Prostate gland (tissue), 2 donors: ENCODE measurements around the gene PRMT7.

Source experiments
- CTCF ChIP-seq, 4 experiments: fragments of 200-600 bp in 2 of 4; fragments of 450-650 bp in 2 of 4; sonication (generic) in 2 of 4; IDR thresholded peaks; 1 replicate in 3 of 4; 2 replicates in 1 of 4; pipeline ENCODE4 v1.5.1; 2016 to 2019; ENCODE audit warnings: antibody characterized with exemption in 4 of 4, mild to moderate bottlenecking in 2 of 4, moderate library complexity in 2 of 4
- POLR2A ChIP-seq: fragments of 450-650 bp; IDR thresholded peaks from one replicate; pipeline ENCODE4 v1.6.1; 2016; ENCODE audit warnings: antibody characterized with exemption, mild to moderate bottlenecking

DNA sequence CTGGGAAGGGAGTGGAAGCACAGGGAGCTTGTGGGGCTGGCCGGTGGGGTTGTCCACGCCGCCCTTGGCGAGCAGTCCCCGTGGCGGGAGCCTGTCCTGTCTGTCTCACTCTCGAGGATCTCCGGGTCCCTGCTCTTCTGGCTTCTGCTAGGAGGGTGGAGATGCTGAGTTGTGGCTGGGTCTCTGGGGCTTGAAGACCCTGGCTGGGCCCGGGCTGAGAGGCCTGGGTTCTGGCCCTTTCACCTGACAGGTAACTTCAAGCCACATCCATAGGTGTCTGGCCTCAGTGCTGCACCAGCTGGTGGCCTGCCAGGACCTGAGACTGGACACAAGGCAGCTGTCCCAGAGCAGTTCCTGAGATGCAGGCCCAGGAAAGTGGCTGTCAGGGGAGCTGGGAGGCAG is 46.7 kb downstream of the PRMT7 start:
- no peak for TF ChIP-seq CTCF (IDR thresholded peaks at IDR 0.05)
- no peak for TF ChIP-seq POLR2A
